ENCODE results near the gene SMIM43.

DNA sequence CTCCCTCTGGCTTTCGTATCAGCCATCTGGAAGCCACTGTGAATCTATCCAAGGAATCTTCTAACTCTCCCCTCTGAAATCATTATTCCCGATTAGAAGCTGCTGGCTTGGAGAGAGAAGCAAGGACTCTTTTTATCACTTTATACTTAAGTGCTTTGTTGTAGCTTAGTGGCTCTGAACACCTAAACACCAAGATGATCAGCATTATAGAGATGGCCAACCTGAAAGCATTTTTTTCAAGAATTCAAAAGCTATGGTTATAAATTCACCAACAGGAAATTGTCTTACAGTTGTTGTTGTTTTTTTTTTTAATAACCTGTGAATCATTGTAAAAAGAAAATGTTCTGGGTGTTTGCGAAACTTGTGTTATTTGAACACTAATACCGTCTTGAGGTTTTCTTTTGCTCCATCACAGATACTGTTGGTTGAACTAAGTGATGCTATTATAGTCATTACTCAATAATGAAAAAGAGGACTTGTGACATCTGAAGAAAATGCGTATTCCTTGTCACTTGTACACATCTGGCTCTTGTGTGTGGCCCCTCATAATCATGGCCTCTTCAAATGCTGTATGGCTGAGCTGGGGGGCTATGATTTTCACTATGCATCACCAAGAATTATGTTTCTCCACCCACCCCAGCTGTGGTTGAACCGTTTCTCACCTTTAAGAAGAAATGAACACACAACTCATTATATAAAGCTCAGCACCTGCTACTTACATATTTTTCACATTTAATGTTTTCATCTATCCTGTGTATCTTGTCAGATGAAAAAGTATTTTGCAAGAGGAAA, 11.8 kb upstream of the SMIM43 start:
- no peak for TF ChIP-seq RAD21 (IDR thresholded peaks at IDR 0.05; ENCODE audit: low read depth)
- TF ChIP-seq EP300 (IDR thresholded peaks at IDR 0.05; ENCODE audit: borderline replicate concordance): no peak
- TF ChIP-seq MAX (IDR thresholded peaks at IDR 0.05): no peak
